SK-N-SH treated with all-trans-retinoic acid at 6 μM for 48 hours (cell line): ENCODE results near the gene PSME3IP1.

Experiments
- ESRRG ChIP-seq: fragments of 250-450 bp; sonication (Bioruptor Pico); IDR thresholded peaks from 2 replicates; pipeline ENCODE4 v1.6.1; 2021; ENCODE audit warnings: mild to moderate bottlenecking
- GLIS3 ChIP-seq: fragments of 250-450 bp; sonication (Bioruptor Pico); IDR thresholded peaks from 2 replicates; pipeline ENCODE4 v1.5.0; 2020; ENCODE audit warnings: mild to moderate bottlenecking, moderate library complexity
- TOX ChIP-seq: fragments of 250-450 bp; sonication (Bioruptor Pico); IDR thresholded peaks from 2 replicates; pipeline ENCODE4 v1.8.0; 2021; ENCODE audit warnings: mild to moderate bottlenecking, moderate library complexity, borderline replicate concordance
- TF ChIP-seq, protein P1 (sequence below): fragments of 250-450 bp; sonication (Bioruptor Pico); IDR thresholded peaks from 2 replicates; pipeline ENCODE4 v1.8.0; 2020; ENCODE audit warnings: mild to moderate bottlenecking, moderate library complexity, borderline replicate concordance

GRCh38 chr16:57152096-57153093, 33.4 kb downstream of the PSME3IP1 start:
- TF ChIP-seq TOX (CRISPR knock-in tag) (no peak), ESRRG (CRISPR knock-in tag) (no peak), GLIS3 (CRISPR knock-in tag) (no peak)
- TF ChIP-seq, protein P1, sequence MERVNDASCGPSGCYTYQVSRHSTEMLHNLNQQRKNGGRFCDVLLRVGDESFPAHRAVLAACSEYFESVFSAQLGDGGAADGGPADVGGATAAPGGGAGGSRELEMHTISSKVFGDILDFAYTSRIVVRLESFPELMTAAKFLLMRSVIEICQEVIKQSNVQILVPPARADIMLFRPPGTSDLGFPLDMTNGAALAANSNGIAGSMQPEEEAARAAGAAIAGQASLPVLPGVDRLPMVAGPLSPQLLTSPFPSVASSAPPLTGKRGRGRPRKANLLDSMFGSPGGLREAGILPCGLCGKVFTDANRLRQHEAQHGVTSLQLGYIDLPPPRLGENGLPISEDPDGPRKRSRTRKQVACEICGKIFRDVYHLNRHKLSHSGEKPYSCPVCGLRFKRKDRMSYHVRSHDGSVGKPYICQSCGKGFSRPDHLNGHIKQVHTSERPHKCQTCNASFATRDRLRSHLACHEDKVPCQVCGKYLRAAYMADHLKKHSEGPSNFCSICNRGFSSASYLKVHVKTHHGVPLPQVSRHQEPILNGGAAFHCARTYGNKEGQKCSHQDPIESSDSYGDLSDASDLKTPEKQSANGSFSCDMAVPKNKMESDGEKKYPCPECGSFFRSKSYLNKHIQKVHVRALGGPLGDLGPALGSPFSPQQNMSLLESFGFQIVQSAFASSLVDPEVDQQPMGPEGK, result no peak
